ENCODE data around the gene PLEKHA6. TPM values are rescaled to one million over a fixed set of nuclear protein-coding genes. Genes with fewer than 3 reads are reported as not detected.

Gene PLEKHA6
- total and polyA plus RNA-seq, 2 of the 8 experiments (the other 6 are each of a cell fraction or from before 2014, with no cell fraction given), result 4.8 to 20.2 TPM

GRCh38 chr1:204278958-204279357 lies 80.8 kb downstream of the PLEKHA6 start:
- peaks cover 0 to 3% of the 10 kb centered on the region in 2 experiments for H4K20me1 ChIP-seq (replicated peaks in 1 of 2; ENCODE audit: control insufficient read depth in 1 of 2, insufficient read depth in 2 of 2, low read length in 2 of 2)
- H2BK12ac ChIP-seq (ENCODE audit: low read depth, low read length), result no peak overlapping the region
- no peaks in the 10 kb centered on the region for H3K23me2 ChIP-seq (ENCODE audit: low read depth, low read length)
- no peaks in the 10 kb centered on the region for H3K79me2 ChIP-seq (ENCODE audit: control insufficient read depth in 1 of 2, insufficient read depth in 2 of 2, low read length in 2 of 2)
- H2BK20ac ChIP-seq (ENCODE audit: low read length), result no peak overlapping the region
- H3K4me3 ChIP-seq (ENCODE audit: extremely low read depth in 1 of 4, insufficient read depth in 2 of 4, low read depth in 3 of 4, low read length in 4 of 4), result no peak overlapping the region
- H2BK15ac ChIP-seq (ENCODE audit: low read length), result no peak overlapping the region
- DNase-seq (ENCODE audit: low read depth in 1 of 2, low spot score in 2 of 2), result no peak
- H4K8ac ChIP-seq (ENCODE audit: extremely low read depth, insufficient read depth, low read length), result no peak overlapping the region
- H3K23ac ChIP-seq (ENCODE audit: insufficient read length), result no peak overlapping the region
- H2BK120ac ChIP-seq (replicated peaks; ENCODE audit: low read depth, low read length), result no peak overlapping the region
- H2AK5ac ChIP-seq (ENCODE audit: low read depth, low read length), result no peak overlapping the region
- H3K79me1 ChIP-seq (ENCODE audit: low read depth, low read length), result no peaks in the 10 kb centered on the region
- H3K4me1 ChIP-seq (replicated peaks in 1 of 4; ENCODE audit: control insufficient read depth in 3 of 4, insufficient read depth in 4 of 4, low read length in 3 of 4), result peaks cover 0 to 7% (median 2%) of the 10 kb centered on the region in 4 experiments; a peak in 6 of 7 replicates
- H2AFZ ChIP-seq (ENCODE audit: low read length), result no peak overlapping the region
- no peaks in the 10 kb centered on the region for H3K27me3 ChIP-seq (replicated peaks in 1 of 4; ENCODE audit: control insufficient read depth in 3 of 4, extremely low read depth in 1 of 4, insufficient read depth in 3 of 4, low read length in 3 of 4)
- no peak overlapping the region for H3K18ac ChIP-seq (ENCODE audit: extremely low read depth, low read length)
- no peak overlapping the region for H3K27ac ChIP-seq (ENCODE audit: low read depth, low read length)
- 65% methylated on average over 4 of the region's 4 CpGs; no CpG with 5 or more reads in 1 of the 2 experiments for WGBS, 2 experiments (ENCODE audit: extremely low coverage in 1 of 2, insufficient coverage in 1 of 2, insufficient read length in 1 of 2, insufficient replicate concordance in 2 of 2, low coverage in 1 of 2, low lambda C conversion rate in 2 of 2, missing lambda C conversion rate in 1 of 2)
- no peaks in the 10 kb centered on the region for H3K36me3 ChIP-seq (ENCODE audit: control insufficient read depth in 2 of 4, insufficient read depth in 4 of 4, low read length in 3 of 4)
- ChIA-PET POLR2A (ENCODE audit: partially characterized antibody) (no interaction called here), CTCF (ENCODE audit: partially characterized antibody) (interaction anchor here (0.8 to 26.5 kb wide), 8 partner anchors 13 to 116 kb away, joined by 3 to 335 read pairs (median 4); partner anchors contain the start of genes GOLT1A and PLEKHA6)
- no peak overlapping the region for H3K4ac ChIP-seq (replicated peaks; ENCODE audit: insufficient read length, low read depth, low read length)
- no peak overlapping the region for H3K56ac ChIP-seq (replicated peaks; ENCODE audit: insufficient read length, low read depth, low read length)
- H3K14ac ChIP-seq (ENCODE audit: insufficient read length), result no peak overlapping the region
- H2BK5ac ChIP-seq (ENCODE audit: low read depth, low read length), result no peak overlapping the region
- 0 out of 4 replicates have a peak overlapping the region, but pooled peaks of 1 of the 2 experiments have one; percentile 2 for H3K4me2 ChIP-seq (ENCODE audit: insufficient read depth in 1 of 2, low read depth in 2 of 2, low read length in 2 of 2)
- H4K5ac ChIP-seq (ENCODE audit: insufficient read length, low read depth, low read length), result no peak overlapping the region
- no peak overlapping the region for H4K91ac ChIP-seq (replicated peaks; ENCODE audit: insufficient read length, low read length)
- H3K9ac ChIP-seq (replicated peaks in 1 of 4; ENCODE audit: extremely low read depth in 1 of 4, low read depth in 3 of 4, low read length in 3 of 4), result no peak overlapping the region
- no peak for TF ChIP-seq PHF8 (conservative IDR thresholded peaks at IDR 0.05; ENCODE audit: low read depth, low read length)
- no peak for TF ChIP-seq RNF2 (IDR thresholded peaks at IDR 0.05; ENCODE audit: borderline replicate concordance, low read depth, low read length, missing control alignments, poor library complexity, severe bottlenecking)
- no peak for TF ChIP-seq CHD1 (IDR thresholded peaks at IDR 0.05; ENCODE audit: low read depth, low read length)
- no peaks in the 10 kb centered on the region for H3K9me3 ChIP-seq (ENCODE audit: insufficient read depth in 2 of 2, low read depth in 1 of 2, low read length in 1 of 2)
- FAIRE-seq, result no peak
